ENCODE measurements around the gene LRRFIP2.

- TF ChIP-seq CTCF (IDR thresholded peaks at IDR 0.05): no peak
- no peak for TF ChIP-seq EZH2 (IDR thresholded peaks at IDR 0.05)
Observed at GRCh38 chr3:37223141-37223558, 48.8 kb upstream of the LRRFIP2 start.
